Uterus (tissue), 4 donors: ENCODE results near the gene TCF3. TPM values are rescaled to one million over a fixed set of nuclear protein-coding genes. Genes with fewer than 3 reads are reported as not detected.

Experiments used
- DNase-seq, 2 donors: peaks; one replicate each; pipeline ENCODE4 v3.0.0-alpha.2; 2019 to 2020
- H3K27ac ChIP-seq, 2 donors: fragments of 200-600 bp; sonication (generic); 1 replicate in 1 of 2; 2 replicates in 1 of 2; pipeline ENCODE4 v1.5.1; 2016 to 2018
- H3K27me3 ChIP-seq, 2 donors: fragments of 200-600 bp; sonication (generic); one replicate each; pipeline ENCODE4 v1.5.1; 2018 to 2019; ENCODE audit warnings: control low read depth in 1 of 2
- H3K36me3 ChIP-seq, 2 donors: fragments of 200-600 bp; sonication (generic); one replicate each; pipeline ENCODE4 v1.5.1; 2019; ENCODE audit warnings: control low read depth in 1 of 2
- H3K4me1 ChIP-seq, 2 donors: fragments of 200-600 bp; sonication (generic); one replicate each; pipeline ENCODE4 v1.5.1; 2018 to 2019; ENCODE audit warnings: control low read depth in 1 of 2
- H3K4me3 ChIP-seq, 2 donors: fragments of 200-600 bp; sonication (generic); 1 replicate in 1 of 2; 2 replicates in 1 of 2; pipeline ENCODE4 v1.5.1; 2018 to 2019; ENCODE audit warnings: mild to moderate bottlenecking in 1 of 2
- H3K9me3 ChIP-seq, 2 donors: fragments of 200-600 bp; sonication (generic); one replicate each; pipeline ENCODE4 v1.5.1; 2019; ENCODE audit warnings: control low read depth in 1 of 2
- CTCF ChIP-seq, 4 experiments: fragments of 200-600 bp in 2 of 4; fragments of 450-650 bp in 2 of 4; sonication (generic) in 2 of 4; IDR thresholded peaks; one replicate each; pipeline ENCODE4 v1.5.1; 2016 to 2019; ENCODE audit warnings: antibody characterized with exemption in 4 of 4, mild to moderate bottlenecking in 2 of 4, moderate library complexity in 1 of 4
- POLR2A ChIP-seq, 2 donors: fragments of 450-650 bp; IDR thresholded peaks; one replicate each; pipeline ENCODE4 v1.6.1; 2016; ENCODE audit warnings: antibody characterized with exemption in 2 of 2, mild to moderate bottlenecking in 1 of 2, moderate library complexity in 1 of 2
- intact Hi-C: fragments of 100-400 bp; cut with DNase I; formaldehyde crosslinking; loops from one replicate; pipeline ENCODE4 v1.15.1; 2023; ENCODE audit warnings: low total_unique reads
- total RNA-seq, 4 donors: library from RNA; depleted of rRNA in 3 of 4; stranded (reverse); fragments of >200 nt in 3 of 4; gene quantifications; one replicate each; pipeline versions ENCODE4 v1.1.0 to v1.2.4, GENCODE V29; 2014 to 2023
- donor health status: DM: yes; HTN: yes; CAD: no.

TCF3 gene
- total RNA-seq, 4 donors from 2014 or later, result 15.6 to 132 (median 65.7) TPM

- H3K9me3 ChIP-seq, result no peaks in the 10 kb centered on the region
- DNase-seq, result no peak
- no peak overlapping the region for H3K4me3 ChIP-seq
- no peaks in the 10 kb centered on the region for H3K27me3 ChIP-seq
- H3K36me3 ChIP-seq, result no peaks in the 10 kb centered on the region
- intact Hi-C loops, result loop anchor here (5.0 kb wide), 1 partner anchor 34 kb away; no protein-coding TSS in a partner anchor
- no peaks in the 10 kb centered on the region for H3K4me1 ChIP-seq
- TF ChIP-seq POLR2A (IDR thresholded peaks at IDR 0.05) (no peak), CTCF (IDR thresholded peaks at IDR 0.05) (no peak)
- H3K27ac ChIP-seq, result no peak overlapping the region
Measured at GRCh38 chr19:1613146-1613545, 39.3 kb downstream of the TCF3 start.

- DNase-seq, result no peak
- TF ChIP-seq CTCF (IDR thresholded peaks at IDR 0.05) (no peak), POLR2A (IDR thresholded peaks at IDR 0.05) (no peak)
- Histone ChIP-seq H3K27me3 (no peaks in the 10 kb centered on the region), H3K36me3 (no peaks in the 10 kb centered on the region), H3K4me1 (no peaks in the 10 kb centered on the region), H3K4me3 (no peak overlapping the region), H3K9me3 (no peaks in the 10 kb centered on the region), H3K27ac (no peak overlapping the region)
- intact Hi-C loops, result loop anchor here (5.0 kb wide), 1 partner anchor 35 kb away; no protein-coding TSS in a partner anchor
Measured at GRCh38 chr19:1612114-1613086, 40.0 kb downstream of the TCF3 start.

- H3K9me3 ChIP-seq, result no peaks in the 10 kb centered on the region
- no peak overlapping the region for H3K27ac ChIP-seq
- DNase-seq, result no peak
- H3K36me3 ChIP-seq, result no peaks in the 10 kb centered on the region
- H3K4me3 ChIP-seq, result no peak overlapping the region
- TF ChIP-seq CTCF (IDR thresholded peaks at IDR 0.05) (no peak), POLR2A (IDR thresholded peaks at IDR 0.05) (no peak)
- H3K4me1 ChIP-seq, result no peaks in the 10 kb centered on the region
- H3K27me3 ChIP-seq, result no peaks in the 10 kb centered on the region
- intact Hi-C loops, result loop anchor here (5.0 kb wide), 1 partner anchor 36 kb away; no protein-coding TSS in a partner anchor
Measured at GRCh38 chr19:1611353-1611752, 41.1 kb downstream of the TCF3 start.

- intact Hi-C loops, result loop anchor here (5.0 kb wide), 1 partner anchor 37 kb away; no protein-coding TSS in a partner anchor
Measured at GRCh38 chr19:1610579-1610978, 41.8 kb downstream of the TCF3 start.

More at GRCh38 chr19:1610579-1610978, 41.8 kb downstream of the TCF3 start:
- no peak overlapping the region for H3K4me3 ChIP-seq
- H3K9me3 ChIP-seq, result no peaks in the 10 kb centered on the region
- no peak for TF ChIP-seq POLR2A (IDR thresholded peaks at IDR 0.05)
- no peak for TF ChIP-seq CTCF (IDR thresholded peaks at IDR 0.05)
- H3K27me3 ChIP-seq, result no peaks in the 10 kb centered on the region
- no peak for DNase-seq
- no peaks in the 10 kb centered on the region for H3K4me1 ChIP-seq
- H3K36me3 ChIP-seq, result no peaks in the 10 kb centered on the region
- H3K27ac ChIP-seq, result no peak overlapping the region
